Cardiac fibroblast (primary cell): ENCODE measurements around the gene AK9.
"Not testable (repeated sequence)": the region's sequence is repeated elsewhere in the genome, so short reads cannot be mapped to it uniquely, and the experiment has no call there.

Experiments
- DNase-seq, 2 donors: peaks; one replicate each; pipeline versions ENCODE4 v3.0.0 to v3.0.0-alpha.2; 2010; ENCODE audit warnings: low read depth in 2 of 2
- H3K4me3 ChIP-seq, 2 donors: replicated peaks in 1 of 2; 1 replicate in 1 of 2; 2 replicates in 1 of 2; pipeline ENCODE4 v1.5.1; 2011; ENCODE audit warnings: low read depth in 2 of 2, low read length in 2 of 2, mild to moderate bottlenecking in 2 of 2, moderate library complexity in 1 of 2
- CTCF ChIP-seq: IDR thresholded peaks from one replicate; pipeline ENCODE4 v1.5.1; 2011; ENCODE audit warnings: low read depth, mild to moderate bottlenecking, low read length, inconsistent platforms

AK9 gene

GRCh38 chr6:109531446-109531845 is 159.6 kb downstream of the AK9 start:
- TF ChIP-seq CTCF, result no peak
- DNase-seq, result no peak
- no peak overlapping the region for H3K4me3 ChIP-seq

- H3K4me3 ChIP-seq, result no peak overlapping the region
- peak in 1 of 2 donors; percentile 17 for DNase-seq
- no peak for TF ChIP-seq CTCF
These were observed 163.0 kb downstream of the AK9 start for GRCh38 chr6:109527989-109528388.

GRCh38 chr6:109526905-109527628 is 163.9 kb downstream of the AK9 start:
- no peak overlapping the region for H3K4me3 ChIP-seq
- peak; percentile 55 for TF ChIP-seq CTCF
- DNase-seq, result peak; percentile 84 to 85

GRCh38 chr6:109524129-109524528 is 166.9 kb downstream of the AK9 start:
- no peak overlapping the region for H3K4me3 ChIP-seq
- no peak for DNase-seq
- TF ChIP-seq CTCF, result no peak

- no peak for TF ChIP-seq CTCF
- DNase-seq, result peak; percentile 88 to 90
- H3K4me3 ChIP-seq, result no peak overlapping the region
These were observed 167.5 kb downstream of the AK9 start for GRCh38 chr6:109523478-109523877.

GRCh38 chr6:109521080-109521479 is 169.9 kb downstream of the AK9 start:
- DNase-seq, result no peak
- no peak overlapping the region for H3K4me3 ChIP-seq
- no peak for TF ChIP-seq CTCF

GRCh38 chr6:109519647-109520046 is 171.4 kb downstream of the AK9 start:
- H3K4me3 ChIP-seq, DNase-seq: not testable (repeated sequence)
